GM12878 (cell line): Measurements from ENCODE around the gene GNG10.

Source experiments
- BACH1 ChIP-seq: fragments of 450-650 bp; IDR thresholded peaks from 2 replicates; pipeline ENCODE4 v1.6.1; 2017; ENCODE audit warnings: mild to moderate bottlenecking, borderline replicate concordance
- BHLHE40 ChIP-seq, 2 experiments: fragments of 450-650 bp in 1 of 2; IDR thresholded peaks; 2 replicates each; pipeline ENCODE4 v1.6.1; 2011 to 2017; ENCODE audit warnings: low read depth in 2 of 2, borderline replicate concordance in 1 of 2, improper control_type of control experiment in 1 of 2, low read length in 1 of 2, mild to moderate bottlenecking in 1 of 2
- CREM ChIP-seq: IDR thresholded peaks from 2 replicates; pipeline ENCODE4 v1.6.1; 2014; ENCODE audit warnings: antibody characterized with exemption, low read depth
- CTCF ChIP-seq, 3 experiments: IDR thresholded peaks in 2 of 3; conservative IDR thresholded peaks in 1 of 3; 2 replicates each; pipeline ENCODE4 v1.5.1; 2011; ENCODE audit warnings: low read depth in 3 of 3, low read length in 3 of 3, mild to moderate bottlenecking in 3 of 3, control low read depth in 2 of 3, moderate library complexity in 2 of 3, inconsistent platforms in 1 of 3, mixed read lengths in 1 of 3; ENCODE audit not compliant: control insufficient read depth in 2 of 3, insufficient read depth in 1 of 3; ENCODE audit errors: extremely low read depth in 1 of 3
- HDAC6 ChIP-seq: fragments of 200-600 bp; sonication (generic); IDR thresholded peaks from one replicate; pipeline ENCODE4 v1.8.0; 2017; ENCODE audit warnings: antibody characterized with exemption; ENCODE audit not compliant: unreplicated experiment
- JUNB ChIP-seq: IDR thresholded peaks from 2 replicates; pipeline ENCODE4 v1.6.1; 2016; ENCODE audit warnings: antibody characterized with exemption, mild to moderate bottlenecking
- POLR2A ChIP-seq: IDR thresholded peaks from 2 replicates; pipeline ENCODE4 v1.6.1; 2011; ENCODE audit warnings: low read depth, mild to moderate bottlenecking, low read length
- RAD51 ChIP-seq: fragments of 450-650 bp; IDR thresholded peaks from 2 replicates; pipeline ENCODE4 v1.6.1; 2016; ENCODE audit warnings: moderate library complexity, mild to moderate bottlenecking, inconsistent platforms
- RCOR1 ChIP-seq: conservative IDR thresholded peaks from 2 replicates; pipeline ENCODE4 v1.6.1; 2012; ENCODE audit warnings: low read depth, low read length, improper control_type of control experiment
- SIN3A ChIP-seq: IDR thresholded peaks from 2 replicates; pipeline ENCODE4 v1.6.1; 2012; ENCODE audit warnings: low read depth, low read length, improper control_type of control experiment
- SUPT20H ChIP-seq: IDR thresholded peaks from 2 replicates; pipeline ENCODE4 v1.6.1; 2011; ENCODE audit warnings: low read depth, mild to moderate bottlenecking, low read length, moderate library complexity, borderline replicate concordance; ENCODE audit not compliant: control insufficient read depth

- TF ChIP-seq SIN3A: no peak
- no peak for TF ChIP-seq HDAC6
- TF ChIP-seq JUNB: no peak
- no peak for TF ChIP-seq SUPT20H
- TF ChIP-seq RAD51: no peak
- TF ChIP-seq CREM: no peak
- TF ChIP-seq BACH1: no peak
- TF ChIP-seq CTCF (IDR thresholded peaks at IDR 0.05 in 2 of 3, conservative IDR thresholded peaks at IDR 0.05 in 1 of 3; ENCODE audit: control insufficient read depth in 2 of 3, extremely low read depth in 1 of 3, insufficient read depth in 1 of 3, low read depth in 3 of 3, low read length in 3 of 3): no peak
- no peak for TF ChIP-seq RCOR1
- no peak for TF ChIP-seq BHLHE40 (IDR thresholded peaks at IDR 0.05; ENCODE audit: borderline replicate concordance in 1 of 2, low read depth in 2 of 2, low read length in 1 of 2)
- TF ChIP-seq POLR2A: no peak
These were observed 557 bp downstream of the GNG10 start for GRCh38 chr9:111661802-111662521.
